OCI-LY7 (cell line): ENCODE data around the gene KHDRBS1. TPM values are rescaled to one million over a fixed set of nuclear protein-coding genes. Genes with fewer than 3 reads are reported as not detected.
A peak's percentile ranks its signal among the peaks of the same experiment; 100 is the strongest.
"Not testable (repeated sequence)": the region's sequence is repeated elsewhere in the genome, so short reads cannot be mapped to it uniquely, and the experiment has no call there.

Source experiments
- BruUV-seq: library from RNA; stranded (reverse); fragments of 400-500 nt; replicated peaks from 2 replicates; lab custom pipeline; 2021; lab: Mats Ljungman, UMichigan
- CTCF ChIA-PET: fragments of 300-600 bp; sonication (Branson Sonifier 250); formaldehyde crosslinking; loops from one replicate; lab custom pipeline; 2022; ENCODE audit warnings: antibody characterized with exemption; ENCODE audit not compliant: unreplicated experiment; lab: Charles Lee
- POLR2A ChIA-PET: fragments of 300-600 bp; sonication (Branson Sonifier 250); formaldehyde crosslinking; loops from one replicate; lab custom pipeline; 2022; ENCODE audit warnings: antibody characterized with exemption; lab: Charles Lee
- DNase-seq: peaks from one replicate; pipeline ENCODE4 v3.0.0-alpha.2; 2015; ENCODE audit warnings: low spot score
- H2AFZ ChIP-seq: fragments of 200-600 bp; sonication (generic), shearing (Covaris generic); 2 replicates; pipeline ENCODE4 v1.6.1; 2014; ENCODE audit warnings: mild to moderate bottlenecking, antibody characterized with exemption, low read length, moderate library complexity
- H3K27ac ChIP-seq: fragments of 200-600 bp; sonication (generic); 2 replicates; pipeline ENCODE4 v1.5.1; 2014; ENCODE audit warnings: mixed run types, low read depth, mild to moderate bottlenecking, moderate library complexity, low read length, inconsistent platforms; ENCODE audit not compliant: poor library complexity, severe bottlenecking
- H3K36me3 ChIP-seq: fragments of 200-600 bp; sonication (generic); 2 replicates; pipeline ENCODE4 v1.6.1; 2014; ENCODE audit warnings: mild to moderate bottlenecking, antibody characterized with exemption, low read length, moderate library complexity, mixed read lengths; ENCODE audit not compliant: insufficient read depth
- H3K4me1 ChIP-seq: fragments of 200-600 bp; sonication (generic); 2 replicates; pipeline ENCODE4 v1.5.1; 2014; ENCODE audit warnings: mild to moderate bottlenecking, low read length; ENCODE audit not compliant: insufficient read depth, poor library complexity, severe bottlenecking
- H3K4me2 ChIP-seq: fragments of 200-600 bp; sonication (generic); 2 replicates; pipeline ENCODE4 v1.6.1; 2014; ENCODE audit warnings: mild to moderate bottlenecking, low read length
- H3K4me3 ChIP-seq: fragments of 200-600 bp; sonication (generic); 2 replicates; pipeline ENCODE4 v1.5.1; 2014; ENCODE audit warnings: mild to moderate bottlenecking, low read depth, low read length; ENCODE audit not compliant: poor library complexity, severe bottlenecking
- H3K79me2 ChIP-seq: fragments of 200-600 bp; sonication (generic); 2 replicates; pipeline ENCODE4 v1.6.1; 2016; ENCODE audit warnings: low read depth, mild to moderate bottlenecking, low read length, moderate library complexity, mixed read lengths; ENCODE audit not compliant: insufficient read depth
- H3K9me2 ChIP-seq: fragments of 200-600 bp; sonication (generic); 2 replicates; pipeline ENCODE4 v1.6.1; 2016; ENCODE audit warnings: mild to moderate bottlenecking, low read length, mixed read lengths; ENCODE audit not compliant: insufficient read depth
- H3K9me3 ChIP-seq: fragments of 200-600 bp; sonication (generic); 2 replicates; pipeline ENCODE4 v1.6.1; 2014; ENCODE audit warnings: mild to moderate bottlenecking, mixed run types, low read length, mixed read lengths
- H4K20me1 ChIP-seq: fragments of 200-600 bp; sonication (generic); 2 replicates; pipeline ENCODE4 v1.6.1; 2014; ENCODE audit warnings: mild to moderate bottlenecking, antibody characterized with exemption, low read length, moderate library complexity, mixed read lengths; ENCODE audit not compliant: insufficient read depth
- EZH2phosphoT487 ChIP-seq: fragments of 200-600 bp; sonication (generic); IDR thresholded peaks from 2 replicates; pipeline ENCODE4 v1.6.1; 2018; ENCODE audit warnings: low read depth, borderline replicate concordance, mild to moderate bottlenecking, mixed run types, antibody characterized with exemption, low read length, moderate library complexity, mixed read lengths
- intact Hi-C: fragments of 100-400 bp; cut with micrococcal nuclease; formaldehyde crosslinking; loops from one replicate; pipeline ENCODE4 v1.10.0; 2022; ENCODE audit not compliant: unreplicated experiment
- total RNA-seq, 2 experiments: library from RNA; depleted of rRNA in 1 of 2; stranded (reverse); fragments of >200 nt in 1 of 2; shearing (Covaris generic) in 1 of 2; gene quantifications; 2 replicates each; pipeline ENCODE4 v1.2.3, GENCODE V29; 2014 to 2022
- TF ChIP-seq, protein P1 (sequence below): fragments of 200-600 bp; sonication (generic); conservative IDR thresholded peaks from 2 replicates; pipeline ENCODE4 v1.5.1; 2014; ENCODE audit warnings: mild to moderate bottlenecking, antibody characterized with exemption, low read length, moderate library complexity, mixed read lengths

KHDRBS1 gene
- total RNA-seq, 2 experiments from 2014 or later, result 87.7 to 200 TPM

DNA sequence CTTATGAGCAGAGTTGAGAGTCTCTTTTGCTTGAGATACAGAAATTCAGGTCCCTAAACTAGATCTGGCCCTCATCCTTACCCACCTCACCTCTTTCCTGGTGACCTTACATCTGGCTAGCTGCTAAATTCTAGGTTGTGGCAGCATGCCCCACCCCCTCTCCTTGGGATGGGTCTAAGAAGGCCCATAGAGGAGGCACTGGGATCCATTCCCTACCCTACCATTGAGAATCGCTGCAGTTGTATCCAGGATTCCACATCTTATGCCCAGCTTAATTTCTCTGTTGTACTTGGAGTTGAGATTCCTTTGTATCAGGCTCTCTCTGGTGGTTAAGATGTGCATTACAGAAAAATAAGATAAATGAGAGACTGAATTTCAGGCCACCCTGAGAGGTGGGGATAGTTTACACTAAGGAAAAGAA is 49.6 kb downstream of the KHDRBS1 start:
- peaks cover 49% of the 10 kb centered on the region for H3K36me3 ChIP-seq
- intact Hi-C loops, result loop anchor here (2.0 to 10.0 kb wide), 3 partner anchors 86 to 248 kb away; partner anchors contain the start of gene SPOCD1
- H3K4me1 ChIP-seq, result peaks cover 6% of the 10 kb centered on the region
- H3K27ac ChIP-seq, result no peak overlapping the region
- no peak overlapping the region for H2AFZ ChIP-seq
- H3K9me3 ChIP-seq, result no peaks in the 10 kb centered on the region
- ChIA-PET POLR2A (interaction anchor here (1.1 to 2.3 kb wide), 3 partner anchors 10 to 86 kb away, joined by 3 to 7 read pairs (median 3); partner anchors contain the start of gene TMEM39B), CTCF (interaction anchor here (1.1 kb wide), 1 partner anchor 25 kb away, joined by 4 read pairs; no protein-coding TSS in a partner anchor)
- no peak overlapping the region for H3K4me2 ChIP-seq
- DNase-seq, result peak; percentile 61
- H3K9me2 ChIP-seq, result no peaks in the 10 kb centered on the region
- no peaks in the 10 kb centered on the region for H4K20me1 ChIP-seq
- no TSS peak for BruUV-seq
- no peaks in the 10 kb centered on the region for H3K79me2 ChIP-seq
- no peak overlapping the region for H3K4me3 ChIP-seq
- TF ChIP-seq EZH2phosphoT487, result no peak
- TF ChIP-seq, protein P1, sequence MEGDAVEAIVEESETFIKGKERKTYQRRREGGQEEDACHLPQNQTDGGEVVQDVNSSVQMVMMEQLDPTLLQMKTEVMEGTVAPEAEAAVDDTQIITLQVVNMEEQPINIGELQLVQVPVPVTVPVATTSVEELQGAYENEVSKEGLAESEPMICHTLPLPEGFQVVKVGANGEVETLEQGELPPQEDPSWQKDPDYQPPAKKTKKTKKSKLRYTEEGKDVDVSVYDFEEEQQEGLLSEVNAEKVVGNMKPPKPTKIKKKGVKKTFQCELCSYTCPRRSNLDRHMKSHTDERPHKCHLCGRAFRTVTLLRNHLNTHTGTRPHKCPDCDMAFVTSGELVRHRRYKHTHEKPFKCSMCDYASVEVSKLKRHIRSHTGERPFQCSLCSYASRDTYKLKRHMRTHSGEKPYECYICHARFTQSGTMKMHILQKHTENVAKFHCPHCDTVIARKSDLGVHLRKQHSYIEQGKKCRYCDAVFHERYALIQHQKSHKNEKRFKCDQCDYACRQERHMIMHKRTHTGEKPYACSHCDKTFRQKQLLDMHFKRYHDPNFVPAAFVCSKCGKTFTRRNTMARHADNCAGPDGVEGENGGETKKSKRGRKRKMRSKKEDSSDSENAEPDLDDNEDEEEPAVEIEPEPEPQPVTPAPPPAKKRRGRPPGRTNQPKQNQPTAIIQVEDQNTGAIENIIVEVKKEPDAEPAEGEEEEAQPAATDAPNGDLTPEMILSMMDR, result peak; percentile 83

- CTCF ChIA-PET, BruUV-seq, H4K20me1 ChIP-seq, H3K4me2 ChIP-seq, H3K4me1 ChIP-seq, H3K4me3 ChIP-seq, H3K9me3 ChIP-seq, DNase-seq, H2AFZ ChIP-seq, H3K27ac ChIP-seq, H3K79me2 ChIP-seq, H3K9me2 ChIP-seq: not testable (repeated sequence)
- POLR2A ChIA-PET, result interaction anchor here (0.6 to 1.1 kb wide), 4 partner anchors 10 to 250 kb away, joined by 3 to 5 read pairs (median 4); no protein-coding TSS in a partner anchor
- intact Hi-C loops, result loop anchor here (10.0 kb wide), 1 partner anchor 251 kb away; the partner anchor contains the start of gene SPOCD1
- peaks cover 23% of the 10 kb centered on the region for H3K36me3 ChIP-seq
Measured at GRCh38 chr1:32065613-32066488, 52.2 kb downstream of the KHDRBS1 start.

GRCh38 chr1:32066489-32066873 is 52.8 kb downstream of the KHDRBS1 start:
- Histone ChIP-seq H3K36me3 (peaks cover 17% of the 10 kb centered on the region), H3K9me2 (no peaks in the 10 kb centered on the region), H3K9me3 (no peaks in the 10 kb centered on the region), H2AFZ (no peak overlapping the region), H3K4me3 (no peak overlapping the region), H4K20me1 (no peaks in the 10 kb centered on the region), H3K27ac (no peak overlapping the region), H3K79me2 (no peaks in the 10 kb centered on the region), H3K4me1 (peaks cover 6% of the 10 kb centered on the region), H3K4me2 (no peak overlapping the region)
- TF ChIP-seq EZH2phosphoT487, result no peak
- TF ChIP-seq, protein P1, result no peak
- intact Hi-C loops, result loop anchor here (10.0 kb wide), 1 partner anchor 252 kb away; the partner anchor contains the start of gene SPOCD1
- BruUV-seq, result no TSS peak
- DNase-seq, result peak; percentile 52
- ChIA-PET CTCF (no interaction called here), POLR2A (interaction anchor here (0.6 to 1.1 kb wide), 4 partner anchors 11 to 249 kb away, joined by 3 to 5 read pairs (median 4); no protein-coding TSS in a partner anchor)
